SK-N-MC (cell line): ENCODE data around the gene CDH16.

Experiments
- DNase-seq: peaks from one replicate; pipeline ENCODE4 v3.0.0-alpha.2; 2011; ENCODE audit warnings: low read depth, low spot score
- H3K27ac ChIP-seq: fragments of 200-600 bp; sonication (generic); 2 replicates; pipeline ENCODE4 v1.5.1; 2016; ENCODE audit warnings: mixed run types
- H3K36me3 ChIP-seq: fragments of 200-600 bp; sonication (generic); 2 replicates; pipeline ENCODE4 v1.6.1; 2017; ENCODE audit warnings: antibody characterized with exemption, low read length, mixed read lengths; ENCODE audit not compliant: insufficient read depth
- H3K4me3 ChIP-seq: fragments of 200-600 bp; sonication (generic); 2 replicates; pipeline ENCODE4 v1.5.1; 2016
- H3K9ac ChIP-seq: fragments of 200-600 bp; sonication (generic); 2 replicates; pipeline ENCODE4 v1.8.0; 2017; ENCODE audit warnings: mixed run types, mixed read lengths; ENCODE audit not compliant: insufficient read length
- H3K9me3 ChIP-seq: fragments of 200-600 bp; sonication (generic); 2 replicates; pipeline ENCODE4 v1.6.1; 2017; ENCODE audit warnings: low read depth, mild to moderate bottlenecking, antibody characterized with exemption, low read length, moderate library complexity, mixed read lengths
- EZH2 ChIP-seq: fragments of 200-600 bp; sonication (generic); IDR thresholded peaks from one replicate; pipeline ENCODE4 v1.6.1; 2017; ENCODE audit warnings: antibody characterized with exemption
- FOXP2 ChIP-seq: optimal IDR thresholded peaks from 2 replicates; pipeline ENCODE3; 2011; ENCODE audit warnings: mild to moderate bottlenecking, moderate library complexity; ENCODE audit not compliant: insufficient read depth; ENCODE audit errors: extremely low read length, control extremely low read depth
- POLR2AphosphoS5 ChIP-seq: IDR thresholded peaks from 2 replicates; pipeline ENCODE4 v1.6.1; 2012; ENCODE audit warnings: mild to moderate bottlenecking, low read depth, low read length, borderline replicate concordance

CDH16 gene

GRCh38 chr16:66869424-66869823 lies 49.3 kb downstream of the CDH16 start:
- H3K27ac ChIP-seq = no peak overlapping the region
- H3K36me3 ChIP-seq = no peaks in the 10 kb centered on the region
- TF ChIP-seq EZH2 = no peak
- no peak overlapping the region for H3K9ac ChIP-seq
- DNase-seq = no peak
- H3K4me3 ChIP-seq = no peak overlapping the region
- no peaks in the 10 kb centered on the region for H3K9me3 ChIP-seq

GRCh38 chr16:66863707-66864106 lies 55.0 kb downstream of the CDH16 start:
- Histone ChIP-seq H3K36me3 (no peaks in the 10 kb centered on the region), H3K9ac (no peak overlapping the region), H3K9me3 (no peaks in the 10 kb centered on the region), H3K27ac (no peak overlapping the region), H3K4me3 (no peak overlapping the region)
- DNase-seq = no peak
- TF ChIP-seq POLR2AphosphoS5 (no peak), FOXP2 (no peak), EZH2 (no peak)

GRCh38 chr16:66862023-66862520 lies 56.6 kb downstream of the CDH16 start:
- no peak for DNase-seq
- H3K4me3 ChIP-seq = no peak overlapping the region
- no peak overlapping the region for H3K9ac ChIP-seq
- no peaks in the 10 kb centered on the region for H3K36me3 ChIP-seq
- no peak for TF ChIP-seq EZH2
- TF ChIP-seq POLR2AphosphoS5 = no peak
- TF ChIP-seq FOXP2 = no peak
- no peak overlapping the region for H3K27ac ChIP-seq
- no peaks in the 10 kb centered on the region for H3K9me3 ChIP-seq

- Histone ChIP-seq H3K36me3 (no peaks in the 10 kb centered on the region), H3K9ac (no peak overlapping the region), H3K4me3 (no peak overlapping the region), H3K9me3 (no peaks in the 10 kb centered on the region), H3K27ac (no peak overlapping the region)
- DNase-seq = no peak
- no peak for TF ChIP-seq EZH2
- TF ChIP-seq POLR2AphosphoS5 = no peak
- no peak for TF ChIP-seq FOXP2
Observed at GRCh38 chr16:66859397-66860068, 59.2 kb downstream of the CDH16 start.

GRCh38 chr16:66858740-66859396 lies 59.8 kb downstream of the CDH16 start:
- no peak for DNase-seq
- Histone ChIP-seq H3K27ac (no peak overlapping the region), H3K4me3 (no peak overlapping the region), H3K36me3 (no peaks in the 10 kb centered on the region), H3K9me3 (no peaks in the 10 kb centered on the region), H3K9ac (no peak overlapping the region)
- no peak for TF ChIP-seq POLR2AphosphoS5
- TF ChIP-seq EZH2 = no peak
- TF ChIP-seq FOXP2 = no peak
